Activated naive CD8-positive, alpha-beta T cell treated with anti-CD3 and anti-CD28 coated beads, Interleukin-2, amount 10 ng/mL, durations not matched to agents 7 days and 5 days (primary cell): ENCODE measurements around the gene CPSF2. TPM values are rescaled to one million over a fixed set of nuclear protein-coding genes. Genes with fewer than 3 reads are reported as not detected.

ENCODE experiments used
- ATAC-seq: fragments of 150-1000 bp; cut with Tn5 transposase; one replicate; pipeline ENCODE4 v1.10.0; 2021; ENCODE audit warnings: low read depth, moderate library complexity
- POLR2A ChIA-PET: fragments of 350-600 bp; sonication (Branson Sonifier 250); formaldehyde crosslinking; loops from one replicate; lab custom pipeline; 2021; ENCODE audit warnings: antibody characterized with exemption; lab: Charles Lee
- DNase-seq: peaks from one replicate; pipeline ENCODE4 v3.0.0; 2021
- H3K27ac Mint-ChIP-seq: one replicate; pipeline ENCODE4 v1.8.0; 2022; ENCODE audit warnings: mild to moderate bottlenecking, mixed read lengths
- H3K27me3 Mint-ChIP-seq: one replicate; pipeline ENCODE4 v1.8.0; 2022; ENCODE audit warnings: mild to moderate bottlenecking, moderate library complexity, mixed read lengths
- H3K36me3 Mint-ChIP-seq: one replicate; pipeline ENCODE4 v1.8.0; 2021; ENCODE audit warnings: mild to moderate bottlenecking, mixed read lengths
- H3K4me1 Mint-ChIP-seq: one replicate; pipeline ENCODE4 v1.8.0; 2021; ENCODE audit warnings: mixed read lengths
- H3K4me3 Mint-ChIP-seq: one replicate; pipeline ENCODE4 v1.8.0; 2022; ENCODE audit warnings: mild to moderate bottlenecking, moderate library complexity, mixed read lengths
- H3K9me3 Mint-ChIP-seq: one replicate; pipeline ENCODE4 v1.8.0; 2021; ENCODE audit warnings: mixed read lengths
- total RNA-seq, 2 experiments: library from RNA; stranded (reverse); gene quantifications; one replicate each; pipeline ENCODE4 v1.2.3, GENCODE V29; 2021

The CPSF2 gene
- total RNA-seq, 2 experiments from 2014 or later, result 70.6 to 76.0 TPM

DNA sequence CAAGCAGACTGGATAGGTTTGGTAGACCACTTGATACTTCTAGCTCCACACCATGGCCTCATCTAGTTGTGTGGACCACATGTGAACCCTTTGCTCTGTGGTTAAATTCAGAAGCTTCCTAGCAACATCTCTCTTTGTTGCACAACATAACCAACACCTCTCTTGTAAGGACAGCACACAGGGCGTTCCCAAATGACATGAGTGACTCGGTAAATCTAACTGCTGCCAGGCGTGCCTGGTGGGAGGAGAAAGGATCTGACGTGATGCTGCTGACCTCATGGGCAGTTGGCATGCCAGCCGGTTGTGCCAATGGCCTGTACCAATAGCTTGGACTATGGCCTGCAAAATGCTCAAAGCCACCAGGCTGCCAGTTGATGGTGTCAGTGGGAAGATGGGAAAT lies 93.8 kb downstream of the CPSF2 start:
- no peak for DNase-seq
- Mint-ChIP-seq H3K36me3 (peaks cover 2% of the 10 kb centered on the region), H3K9me3 (peaks cover 6% of the 10 kb centered on the region), H3K27ac (no peak overlapping the region), H3K27me3 (peaks cover 8% of the 10 kb centered on the region), H3K4me3 (no peak overlapping the region), H3K4me1 (no peaks in the 10 kb centered on the region)
- ATAC-seq, result no peak
- POLR2A ChIA-PET, result no interaction called here

DNA sequence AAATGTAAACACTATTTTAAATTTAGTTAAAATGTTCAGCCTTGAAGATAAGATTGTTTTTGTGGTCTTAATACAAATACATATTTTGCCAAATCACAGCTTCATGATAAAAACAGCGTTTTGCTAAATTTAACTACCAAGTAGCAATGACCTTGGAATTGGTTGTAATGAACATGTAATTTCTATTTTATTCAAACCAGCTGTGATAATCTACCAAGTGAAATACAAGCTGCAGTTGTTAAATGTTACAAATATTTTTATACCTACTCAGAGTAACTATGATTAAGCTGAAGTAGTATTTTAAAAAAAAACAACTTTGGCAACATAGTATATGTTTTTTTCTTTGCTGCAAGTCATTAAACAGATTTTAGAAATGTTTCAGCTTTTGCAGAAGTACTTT lies 96.2 kb downstream of the CPSF2 start:
- POLR2A ChIA-PET, result no interaction called here
- peaks cover 4% of the 10 kb centered on the region for H3K9me3 Mint-ChIP-seq
- H3K27ac Mint-ChIP-seq, result no peak overlapping the region
- no peaks in the 10 kb centered on the region for H3K4me1 Mint-ChIP-seq
- ATAC-seq (no peak), DNase-seq (no peak)
- H3K36me3 Mint-ChIP-seq, result no peaks in the 10 kb centered on the region
- peaks cover 8% of the 10 kb centered on the region for H3K27me3 Mint-ChIP-seq
- H3K4me3 Mint-ChIP-seq, result no peak overlapping the region

Other genes starting within 250 kb of the CPSF2 start
- 1 to 10 TPM; 2.4 to 3.5 TPM for gene FBLN5, start 174.3 kb upstream of the CPSF2 start, total RNA-seq
- 10 to 100 TPM; 47.9 to 49.7 TPM for gene TRIP11, start 81.9 kb upstream of the CPSF2 start, total RNA-seq
- 10 to 100 TPM; 39.1 to 41.8 TPM for gene ATXN3, start 15.4 kb upstream of the CPSF2 start, total RNA-seq
- gene NDUFB1, start 263 bp upstream of the CPSF2 start, total RNA-seq, result 100 to 1,000 TPM; 126 to 138 TPM
- gene SLC24A4, start 201.2 kb downstream of the CPSF2 start, total RNA-seq, result not detected